Fibroblast of lung (primary cell): Measurements from ENCODE around the gene TACC2.

Source experiments
- CTCF ChIP-seq, 2 donors: IDR thresholded peaks in 1 of 2; conservative IDR thresholded peaks in 1 of 2; 1 replicate in 1 of 2; 2 replicates in 1 of 2; pipeline ENCODE4 v1.5.1; 2011 to 2012; ENCODE audit warnings: low read length in 2 of 2, control low read depth in 1 of 2, inconsistent platforms in 1 of 2, low read depth in 1 of 2, mild to moderate bottlenecking in 1 of 2
- EZH2 ChIP-seq: IDR thresholded peaks from 2 replicates; pipeline ENCODE4 v1.5.1; 2012; ENCODE audit warnings: low read length, control low read depth, mild to moderate bottlenecking; ENCODE audit errors: missing control alignments

DNA sequence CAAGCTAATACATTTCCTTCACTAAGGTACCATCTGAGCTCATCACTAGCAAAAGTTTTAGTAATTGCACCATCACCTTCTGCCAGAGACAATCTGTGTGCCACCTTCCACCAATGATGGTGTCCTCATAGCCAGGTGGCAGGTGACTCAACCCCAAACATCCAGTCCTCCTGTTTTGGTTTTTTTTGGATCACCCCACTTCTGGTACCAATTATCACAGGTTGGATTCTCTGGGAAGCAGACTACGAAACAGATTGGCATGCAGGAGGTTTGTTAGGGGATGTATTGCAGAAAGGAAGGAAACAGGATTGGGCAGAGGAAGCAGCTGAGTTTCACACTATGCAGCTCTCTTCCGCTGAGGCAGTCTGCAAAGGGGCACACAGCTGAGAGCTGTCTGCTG, 4.5 kb upstream of the TACC2 start:
- no peak for TF ChIP-seq CTCF (conservative IDR thresholded peaks at IDR 0.05 in 1 of 2, IDR thresholded peaks at IDR 0.05 in 1 of 2; ENCODE audit: low read depth in 1 of 2, low read length in 2 of 2)
- no peak for TF ChIP-seq EZH2
